Peyer's patch (tissue), 4 donors: ENCODE results near the gene TTC16. TPM values are rescaled to one million over a fixed set of nuclear protein-coding genes. Genes with fewer than 3 reads are reported as not detected.

Experiments
- DNase-seq, 3 donors: peaks; one replicate each; pipeline ENCODE4 v3.0.0-alpha.2; 2017 to 2019
- H3K27ac ChIP-seq, 4 donors: fragments of 200-600 bp; sonication (generic); one replicate each; pipeline ENCODE4 v1.5.1; 2016 to 2019
- H3K27me3 ChIP-seq, 2 donors: fragments of 200-600 bp; sonication (generic); one replicate each; pipeline ENCODE4 v1.5.1; 2019
- H3K36me3 ChIP-seq, 3 donors: fragments of 200-600 bp; sonication (generic); one replicate each; pipeline ENCODE4 v1.5.1; 2016 to 2019
- H3K4me1 ChIP-seq, 4 donors: fragments of 200-600 bp; sonication (generic); one replicate each; pipeline ENCODE4 v1.5.1; 2016 to 2019
- H3K4me3 ChIP-seq, 4 donors: fragments of 200-600 bp; sonication (generic); 1 replicate in 3 of 4; 2 replicates in 1 of 4; pipeline ENCODE4 v1.5.1; 2016 to 2019; ENCODE audit warnings: mild to moderate bottlenecking in 1 of 4
- H3K9me3 ChIP-seq, 4 donors: fragments of 200-600 bp; sonication (generic); one replicate each; pipeline ENCODE4 v1.5.1; 2016 to 2019; ENCODE audit warnings: mild to moderate bottlenecking in 1 of 4
- POLR2A ChIP-seq, 2 donors: fragments of 450-650 bp; IDR thresholded peaks; one replicate each; pipeline ENCODE4 v1.5.1; 2017; ENCODE audit warnings: antibody characterized with exemption in 2 of 2, mild to moderate bottlenecking in 2 of 2, moderate library complexity in 2 of 2
- total RNA-seq, 4 donors: library from RNA; depleted of rRNA; stranded (reverse); fragments of >200 nt; gene quantifications; one replicate each; pipeline ENCODE4 v1.1.0, GENCODE V29; 2016
- TF ChIP-seq, protein P1 (sequence below), 6 experiments: fragments of 450-650 bp in 4 of 6; fragments of 200-600 bp in 2 of 6; sonication (generic) in 1 of 6; IDR thresholded peaks; one replicate each; pipeline ENCODE4 v1.5.1; 2017 to 2019; ENCODE audit warnings: antibody characterized with exemption in 6 of 6, mild to moderate bottlenecking in 3 of 6, moderate library complexity in 1 of 6

Gene TTC16
- total RNA-seq, 4 donors from 2014 or later: not detected

GRCh38 chr9:127679506-127679905 lies 36.4 kb upstream of the TTC16 start:
- TF ChIP-seq, protein P1, sequence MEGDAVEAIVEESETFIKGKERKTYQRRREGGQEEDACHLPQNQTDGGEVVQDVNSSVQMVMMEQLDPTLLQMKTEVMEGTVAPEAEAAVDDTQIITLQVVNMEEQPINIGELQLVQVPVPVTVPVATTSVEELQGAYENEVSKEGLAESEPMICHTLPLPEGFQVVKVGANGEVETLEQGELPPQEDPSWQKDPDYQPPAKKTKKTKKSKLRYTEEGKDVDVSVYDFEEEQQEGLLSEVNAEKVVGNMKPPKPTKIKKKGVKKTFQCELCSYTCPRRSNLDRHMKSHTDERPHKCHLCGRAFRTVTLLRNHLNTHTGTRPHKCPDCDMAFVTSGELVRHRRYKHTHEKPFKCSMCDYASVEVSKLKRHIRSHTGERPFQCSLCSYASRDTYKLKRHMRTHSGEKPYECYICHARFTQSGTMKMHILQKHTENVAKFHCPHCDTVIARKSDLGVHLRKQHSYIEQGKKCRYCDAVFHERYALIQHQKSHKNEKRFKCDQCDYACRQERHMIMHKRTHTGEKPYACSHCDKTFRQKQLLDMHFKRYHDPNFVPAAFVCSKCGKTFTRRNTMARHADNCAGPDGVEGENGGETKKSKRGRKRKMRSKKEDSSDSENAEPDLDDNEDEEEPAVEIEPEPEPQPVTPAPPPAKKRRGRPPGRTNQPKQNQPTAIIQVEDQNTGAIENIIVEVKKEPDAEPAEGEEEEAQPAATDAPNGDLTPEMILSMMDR (IDR thresholded peaks at IDR 0.05): no peak
- no peak for TF ChIP-seq POLR2A (IDR thresholded peaks at IDR 0.05)
- Histone ChIP-seq H3K4me3 (no peak overlapping the region), H3K4me1 (no peaks in the 10 kb centered on the region), H3K36me3 (peaks cover 0 to 47% (median 0%) of the 10 kb centered on the region in 3 donors), H3K27me3 (no peaks in the 10 kb centered on the region), H3K27ac (no peak overlapping the region), H3K9me3 (no peaks in the 10 kb centered on the region)
- no peak for DNase-seq

GRCh38 chr9:127680226-127680625 lies 35.7 kb upstream of the TTC16 start:
- Histone ChIP-seq H3K4me1 (no peaks in the 10 kb centered on the region), H3K36me3 (peaks cover 0 to 47% (median 0%) of the 10 kb centered on the region in 3 donors), H3K4me3 (no peak overlapping the region), H3K9me3 (no peaks in the 10 kb centered on the region), H3K27ac (no peak overlapping the region), H3K27me3 (no peaks in the 10 kb centered on the region)
- TF ChIP-seq, protein P1 (IDR thresholded peaks at IDR 0.05): no peak
- TF ChIP-seq POLR2A (IDR thresholded peaks at IDR 0.05): no peak
- DNase-seq: no peak

DNA sequence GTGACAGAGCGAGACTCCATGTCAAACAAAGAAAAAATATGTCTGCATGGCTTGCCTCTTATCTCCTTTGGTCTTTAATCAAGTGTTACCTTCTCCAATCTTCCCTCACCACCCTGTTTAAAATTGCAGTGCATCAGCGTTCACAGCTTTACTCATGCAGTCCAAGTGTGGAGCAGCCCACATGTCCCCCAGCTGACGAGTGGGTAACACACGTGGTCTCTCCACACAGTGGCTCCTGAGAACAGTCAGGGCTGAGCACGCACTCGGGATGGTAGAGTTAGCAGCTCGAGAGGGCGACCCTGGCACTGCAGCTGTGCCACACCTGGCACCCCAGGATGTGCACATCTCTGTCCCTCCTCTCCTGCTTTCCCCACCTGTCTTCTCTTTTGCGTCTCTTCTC lies 35.0 kb upstream of the TTC16 start:
- H3K4me1 ChIP-seq: no peaks in the 10 kb centered on the region
- no peaks in the 10 kb centered on the region for H3K27me3 ChIP-seq
- peaks cover 0 to 47% (median 0%) of the 10 kb centered on the region in 3 donors for H3K36me3 ChIP-seq
- no peak overlapping the region for H3K27ac ChIP-seq
- TF ChIP-seq POLR2A (IDR thresholded peaks at IDR 0.05): no peak
- TF ChIP-seq, protein P1 (IDR thresholded peaks at IDR 0.05): no peak
- DNase-seq: no peak
- H3K4me3 ChIP-seq: no peak overlapping the region
- no peaks in the 10 kb centered on the region for H3K9me3 ChIP-seq

- Histone ChIP-seq H3K27ac (no peak overlapping the region), H3K27me3 (no peaks in the 10 kb centered on the region), H3K4me3 (no peak overlapping the region), H3K36me3 (peaks cover 0 to 47% (median 0%) of the 10 kb centered on the region in 3 donors), H3K4me1 (no peaks in the 10 kb centered on the region), H3K9me3 (no peaks in the 10 kb centered on the region)
- DNase-seq: no peak
- TF ChIP-seq POLR2A (IDR thresholded peaks at IDR 0.05): no peak
- TF ChIP-seq, protein P1 (IDR thresholded peaks at IDR 0.05): no peak
Measured at GRCh38 chr9:127682351-127683136, 33.3 kb upstream of the TTC16 start.

- Histone ChIP-seq H3K36me3 (peaks cover 0 to 41% (median 0%) of the 10 kb centered on the region in 3 donors), H3K4me1 (no peaks in the 10 kb centered on the region), H3K9me3 (no peaks in the 10 kb centered on the region), H3K27ac (no peak overlapping the region), H3K4me3 (no peak overlapping the region), H3K27me3 (no peaks in the 10 kb centered on the region)
- no peak for TF ChIP-seq POLR2A (IDR thresholded peaks at IDR 0.05)
- TF ChIP-seq, protein P1 (IDR thresholded peaks at IDR 0.05): no peak
- DNase-seq: no peak
Measured at GRCh38 chr9:127683723-127684122, 32.2 kb upstream of the TTC16 start.
